HG03457 (cell line): Measurements from ENCODE around the gene RALBP1.

Experiments
- ATAC-seq: cut with Tn5 transposase; IDR thresholded peaks from one replicate; pipeline ENCODE4 v1.9.1; 2021; ENCODE audit warnings: moderate number of reproducible peaks; ENCODE audit not compliant: unreplicated experiment

Gene RALBP1

GRCh38 chr18:9542924-9543323 lies 67.6 kb downstream of the RALBP1 start:
- ATAC-seq, result no peak

- ATAC-seq, result no peak
These were observed 69.7 kb downstream of the RALBP1 start for GRCh38 chr18:9545029-9545428.

- no peak for ATAC-seq
These were observed 71.2 kb downstream of the RALBP1 start for GRCh38 chr18:9546468-9546867.

GRCh38 chr18:9547782-9548181 lies 72.5 kb downstream of the RALBP1 start:
- no peak for ATAC-seq

GRCh38 chr18:9549405-9549804 lies 74.1 kb downstream of the RALBP1 start:
- ATAC-seq, result no peak

- ATAC-seq, result no peak
These were observed 75.1 kb downstream of the RALBP1 start for GRCh38 chr18:9550429-9550828.

GRCh38 chr18:9552191-9552590 lies 76.9 kb downstream of the RALBP1 start:
- no peak for ATAC-seq

GRCh38 chr18:9552616-9553015 lies 77.3 kb downstream of the RALBP1 start:
- no peak for ATAC-seq

GRCh38 chr18:9557250-9557943 lies 82.1 kb downstream of the RALBP1 start:
- ATAC-seq, result no peak

GRCh38 chr18:9558387-9559064 lies 83.2 kb downstream of the RALBP1 start:
- ATAC-seq, result no peak

- no peak for ATAC-seq
These were observed 83.9 kb downstream of the RALBP1 start for GRCh38 chr18:9559253-9559652.

GRCh38 chr18:9561759-9562158 lies 86.4 kb downstream of the RALBP1 start:
- ATAC-seq, result no peak

GRCh38 chr18:9562584-9562983 lies 87.3 kb downstream of the RALBP1 start:
- ATAC-seq, result no peak

- no peak for ATAC-seq
These were observed 88.0 kb downstream of the RALBP1 start for GRCh38 chr18:9563331-9563730.

- no peak for ATAC-seq
These were observed 90.1 kb downstream of the RALBP1 start for GRCh38 chr18:9565407-9565806.

GRCh38 chr18:9568186-9568585 lies 92.9 kb downstream of the RALBP1 start:
- no peak for ATAC-seq

- no peak for ATAC-seq
These were observed 93.9 kb downstream of the RALBP1 start for GRCh38 chr18:9569178-9569577.

GRCh38 chr18:9570255-9570654 lies 94.9 kb downstream of the RALBP1 start:
- ATAC-seq, result no peak

GRCh38 chr18:9571546-9571945 lies 96.2 kb downstream of the RALBP1 start:
- ATAC-seq, result no peak

- no peak for ATAC-seq
These were observed 99.3 kb downstream of the RALBP1 start for GRCh38 chr18:9574473-9575115.

GRCh38 chr18:9575558-9575957 lies 100.2 kb downstream of the RALBP1 start:
- no peak for ATAC-seq

GRCh38 chr18:9577361-9577760 lies 102.0 kb downstream of the RALBP1 start:
- ATAC-seq, result no peak
